Esophagus squamous epithelium (tissue), 4 donors: ENCODE results near the gene DCDC2B.

Experiments
- POLR2A ChIP-seq, 4 donors: fragments of 450-650 bp; IDR thresholded peaks; one replicate each; pipeline ENCODE4 v1.6.1; 2017; ENCODE audit warnings: antibody characterized with exemption in 4 of 4, mild to moderate bottlenecking in 4 of 4, moderate library complexity in 3 of 4
- TF ChIP-seq, protein P1 (sequence below), 6 experiments: fragments of 450-650 bp in 4 of 6; fragments of 200-600 bp in 2 of 6; sonication (generic) in 2 of 6; IDR thresholded peaks; one replicate each; pipeline ENCODE4 v1.5.1; 2016 to 2019; ENCODE audit warnings: antibody characterized with exemption in 6 of 6, mild to moderate bottlenecking in 4 of 6, moderate library complexity in 4 of 6

DNA sequence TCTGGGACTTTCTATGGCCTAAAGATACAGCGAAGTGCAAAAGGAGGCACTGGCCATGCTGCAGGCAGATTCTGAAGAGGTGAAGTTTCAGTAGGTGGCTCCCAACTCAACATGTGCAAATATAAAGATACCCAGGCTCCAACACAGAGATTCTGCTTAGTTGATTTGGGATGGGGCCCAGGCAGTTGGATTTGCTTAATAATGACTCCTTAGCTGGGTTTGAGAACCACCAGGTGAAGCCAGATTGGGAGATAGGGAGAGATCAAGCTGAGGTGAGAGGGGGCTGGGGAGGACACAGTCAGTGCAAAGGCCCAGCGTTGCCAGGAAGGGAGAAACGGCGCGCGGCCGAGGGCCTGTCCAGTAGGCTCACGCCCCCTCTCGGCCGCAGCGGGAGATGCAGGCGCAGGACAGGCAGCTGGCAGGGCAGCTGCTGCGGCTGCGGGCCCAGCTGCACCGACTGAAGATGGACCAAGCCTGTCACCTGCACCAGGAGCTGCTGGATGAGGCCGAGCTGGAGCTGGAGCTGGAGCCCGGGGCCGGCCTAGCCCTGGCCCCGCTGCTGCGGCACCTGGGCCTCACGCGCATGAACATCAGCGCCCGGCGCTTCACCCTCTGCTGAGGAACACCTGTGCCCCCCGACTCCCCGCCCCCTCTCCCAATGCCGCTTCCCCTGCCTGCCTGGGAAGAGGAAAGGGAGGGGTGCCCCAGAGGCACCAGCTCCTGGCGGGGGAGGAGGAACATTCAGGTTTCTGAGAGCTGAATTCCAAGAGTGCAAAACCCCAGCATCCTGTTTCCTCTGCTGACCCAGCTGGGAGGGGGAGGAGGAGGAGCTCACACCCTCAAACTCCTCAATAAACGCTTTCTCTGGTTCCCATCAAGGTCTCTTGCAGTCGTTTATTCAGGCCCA is 39.3 kb downstream of the DCDC2B start:
- TF ChIP-seq, protein P1, sequence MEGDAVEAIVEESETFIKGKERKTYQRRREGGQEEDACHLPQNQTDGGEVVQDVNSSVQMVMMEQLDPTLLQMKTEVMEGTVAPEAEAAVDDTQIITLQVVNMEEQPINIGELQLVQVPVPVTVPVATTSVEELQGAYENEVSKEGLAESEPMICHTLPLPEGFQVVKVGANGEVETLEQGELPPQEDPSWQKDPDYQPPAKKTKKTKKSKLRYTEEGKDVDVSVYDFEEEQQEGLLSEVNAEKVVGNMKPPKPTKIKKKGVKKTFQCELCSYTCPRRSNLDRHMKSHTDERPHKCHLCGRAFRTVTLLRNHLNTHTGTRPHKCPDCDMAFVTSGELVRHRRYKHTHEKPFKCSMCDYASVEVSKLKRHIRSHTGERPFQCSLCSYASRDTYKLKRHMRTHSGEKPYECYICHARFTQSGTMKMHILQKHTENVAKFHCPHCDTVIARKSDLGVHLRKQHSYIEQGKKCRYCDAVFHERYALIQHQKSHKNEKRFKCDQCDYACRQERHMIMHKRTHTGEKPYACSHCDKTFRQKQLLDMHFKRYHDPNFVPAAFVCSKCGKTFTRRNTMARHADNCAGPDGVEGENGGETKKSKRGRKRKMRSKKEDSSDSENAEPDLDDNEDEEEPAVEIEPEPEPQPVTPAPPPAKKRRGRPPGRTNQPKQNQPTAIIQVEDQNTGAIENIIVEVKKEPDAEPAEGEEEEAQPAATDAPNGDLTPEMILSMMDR (IDR thresholded peaks at IDR 0.05) = peak; percentile 73 to 89 (median 84)
- no peak for TF ChIP-seq POLR2A (IDR thresholded peaks at IDR 0.05)
